ENCODE results near the gene TLE2.
A peak's percentile ranks its signal among the peaks of the same experiment; 100 is the strongest.
"Not testable (repeated sequence)": the region's sequence is repeated elsewhere in the genome, so short reads cannot be mapped to it uniquely, and the experiment has no call there.

TLE2 gene

DNA sequence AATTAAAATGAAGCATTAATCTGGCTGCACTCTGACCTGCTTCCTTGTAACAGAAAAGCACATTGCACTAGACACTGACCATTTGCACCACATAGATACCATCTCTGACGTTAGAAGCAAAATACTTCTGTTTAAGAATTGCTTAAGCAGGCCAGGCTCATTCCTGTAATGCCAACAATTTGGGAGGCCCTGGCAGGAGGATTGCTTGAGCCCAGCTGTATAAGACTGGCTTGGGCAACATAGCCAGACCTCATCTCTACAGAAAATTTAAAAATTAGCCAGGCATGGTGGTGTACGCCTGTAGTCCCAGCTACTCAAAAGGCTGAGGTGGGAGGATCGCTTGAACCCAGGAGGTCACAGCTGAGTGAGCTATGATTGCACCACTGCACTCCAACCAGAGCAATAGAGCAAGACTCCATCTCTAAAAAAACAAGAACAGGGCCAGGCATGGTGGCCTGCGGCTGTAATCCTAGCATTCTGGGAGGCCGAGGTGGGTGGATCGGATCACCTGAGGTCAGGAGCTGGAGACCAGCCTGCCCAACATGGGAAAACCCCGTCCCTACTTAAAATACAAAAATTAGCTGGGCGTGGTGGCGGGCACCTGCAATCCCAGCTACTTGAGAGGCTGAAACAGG is 58.8 kb downstream of the TLE2 start:
- no peak overlapping the region for H3K27ac ChIP-seq
- CTCF ChIA-PET = interaction anchor here (0.6 to 1.1 kb wide), 2 partner anchors 8 to 88 kb away, joined by 3 to 4 read pairs; no protein-coding TSS in a partner anchor
- no peak for DNase-seq (ENCODE audit: low spot score)
- TF ChIP-seq, protein P1, sequence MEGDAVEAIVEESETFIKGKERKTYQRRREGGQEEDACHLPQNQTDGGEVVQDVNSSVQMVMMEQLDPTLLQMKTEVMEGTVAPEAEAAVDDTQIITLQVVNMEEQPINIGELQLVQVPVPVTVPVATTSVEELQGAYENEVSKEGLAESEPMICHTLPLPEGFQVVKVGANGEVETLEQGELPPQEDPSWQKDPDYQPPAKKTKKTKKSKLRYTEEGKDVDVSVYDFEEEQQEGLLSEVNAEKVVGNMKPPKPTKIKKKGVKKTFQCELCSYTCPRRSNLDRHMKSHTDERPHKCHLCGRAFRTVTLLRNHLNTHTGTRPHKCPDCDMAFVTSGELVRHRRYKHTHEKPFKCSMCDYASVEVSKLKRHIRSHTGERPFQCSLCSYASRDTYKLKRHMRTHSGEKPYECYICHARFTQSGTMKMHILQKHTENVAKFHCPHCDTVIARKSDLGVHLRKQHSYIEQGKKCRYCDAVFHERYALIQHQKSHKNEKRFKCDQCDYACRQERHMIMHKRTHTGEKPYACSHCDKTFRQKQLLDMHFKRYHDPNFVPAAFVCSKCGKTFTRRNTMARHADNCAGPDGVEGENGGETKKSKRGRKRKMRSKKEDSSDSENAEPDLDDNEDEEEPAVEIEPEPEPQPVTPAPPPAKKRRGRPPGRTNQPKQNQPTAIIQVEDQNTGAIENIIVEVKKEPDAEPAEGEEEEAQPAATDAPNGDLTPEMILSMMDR (conservative IDR thresholded peaks at IDR 0.05; ENCODE audit: low read depth) = no peak
- POLR2A ChIA-PET (ENCODE audit: low non-redundant PET) = no interaction called here

DNA sequence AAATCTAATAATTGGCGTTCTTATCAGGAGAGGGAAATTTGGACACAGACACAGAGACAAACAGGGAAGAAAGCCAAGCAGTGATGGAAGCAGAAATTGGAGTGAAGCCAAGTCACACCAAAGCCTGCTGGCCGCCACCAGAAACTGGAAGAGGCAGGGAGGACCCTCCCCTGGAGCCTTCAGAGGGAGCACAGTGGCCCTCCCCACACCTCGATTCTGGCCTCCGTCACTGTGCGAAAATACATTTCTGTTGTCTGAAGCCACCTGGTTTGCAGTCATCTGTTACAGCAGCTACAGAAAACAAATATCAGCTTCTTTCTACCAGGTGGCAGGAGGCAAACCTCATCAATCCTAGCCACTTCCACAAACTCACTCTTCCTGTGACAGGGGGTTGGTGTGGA is 60.0 kb downstream of the TLE2 start:
- POLR2A ChIA-PET (ENCODE audit: low non-redundant PET) = no interaction called here
- CTCF ChIA-PET = interaction anchor here (0.6 to 0.8 kb wide), 2 partner anchors 103 to 188 kb away, joined by 3 read pairs; no protein-coding TSS in a partner anchor
- no peak for DNase-seq (ENCODE audit: low spot score)

DNA sequence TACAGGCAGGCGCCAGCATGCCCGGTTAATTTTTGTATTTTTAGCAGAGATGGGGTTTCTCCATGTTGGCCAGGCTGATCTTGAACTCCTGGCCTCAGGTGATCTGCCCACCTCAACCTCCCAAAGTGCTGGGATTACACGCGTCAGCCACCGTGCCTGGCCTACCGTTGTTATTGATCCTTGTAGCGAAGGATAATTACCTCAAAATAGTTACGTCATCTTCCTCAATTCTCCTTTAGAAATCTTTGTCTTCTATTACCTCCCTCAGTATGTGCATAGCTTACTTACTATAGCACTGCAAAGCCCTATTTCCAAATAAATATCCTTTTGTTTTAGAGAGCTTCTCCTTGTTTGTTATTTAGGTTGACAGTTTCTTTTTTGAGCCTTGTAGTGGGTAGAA is 61.1 kb downstream of the TLE2 start:
- CTCF ChIA-PET = no interaction called here
- TF ChIP-seq, protein P1 (conservative IDR thresholded peaks at IDR 0.05; ENCODE audit: low read depth) = no peak
- POLR2A ChIA-PET (ENCODE audit: low non-redundant PET) = no interaction called here
- no peak for DNase-seq (ENCODE audit: low spot score)
- no peak overlapping the region for H3K27ac ChIP-seq

More for the DNA sequence above, 60.0 kb downstream of the TLE2 start:
- peak overlapping the region; percentile 35 for H3K27ac ChIP-seq
- TF ChIP-seq, protein P1 (conservative IDR thresholded peaks at IDR 0.05; ENCODE audit: low read depth) = no peak

DNA sequence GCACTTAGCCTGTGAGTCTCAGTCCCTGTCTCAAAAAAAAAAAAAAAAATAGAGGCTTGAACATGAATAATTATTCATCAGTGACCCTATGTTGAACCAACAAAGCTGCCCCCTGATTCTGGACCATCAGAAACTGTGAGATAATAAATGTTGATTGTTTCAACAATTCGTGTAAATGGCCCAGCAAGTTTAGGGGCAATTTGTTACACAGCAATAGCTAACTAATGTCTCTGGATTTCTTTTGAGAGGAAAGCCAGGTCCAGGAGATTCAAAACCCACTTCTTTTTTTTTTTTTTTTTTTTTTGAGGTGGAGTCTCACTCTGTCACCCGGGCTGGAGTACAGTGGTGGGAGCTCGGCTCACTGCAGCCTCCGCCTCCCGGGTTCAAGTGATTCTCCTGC is 64.2 kb downstream of the TLE2 start:
- POLR2A ChIA-PET (ENCODE audit: low non-redundant PET) = no interaction called here
- CTCF ChIA-PET = interaction anchor here (0.5 kb wide), 1 partner anchor 165 kb away, joined by 3 read pairs; no protein-coding TSS in a partner anchor
- no peak overlapping the region for H3K27ac ChIP-seq
- no peak for DNase-seq (ENCODE audit: low spot score)
- TF ChIP-seq, protein P1 (conservative IDR thresholded peaks at IDR 0.05; ENCODE audit: low read depth) = no peak

DNA sequence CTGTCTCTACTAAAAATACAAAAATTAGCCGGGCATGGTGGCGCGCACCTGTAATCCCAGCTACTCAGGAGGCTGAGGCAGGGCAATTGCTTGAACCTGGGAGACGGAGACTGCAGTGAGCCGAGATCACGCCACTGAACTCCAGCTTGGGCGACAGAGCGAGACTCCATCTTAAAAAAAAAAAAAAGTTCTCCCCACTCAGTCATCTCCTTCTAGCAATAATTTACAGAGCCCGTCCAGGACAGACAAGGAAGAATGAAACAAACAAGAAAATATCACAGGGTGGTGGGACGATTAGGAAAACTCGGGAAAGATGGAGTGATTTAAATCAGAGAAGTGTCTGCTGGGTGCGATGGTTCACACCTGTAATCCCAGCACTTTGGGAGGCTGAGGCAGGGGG is 65.4 kb downstream of the TLE2 start:
- CTCF ChIA-PET = interaction anchor here (0.6 to 0.7 kb wide), 2 partner anchors 141 to 216 kb away, joined by 3 to 4 read pairs; no protein-coding TSS in a partner anchor

DNA sequence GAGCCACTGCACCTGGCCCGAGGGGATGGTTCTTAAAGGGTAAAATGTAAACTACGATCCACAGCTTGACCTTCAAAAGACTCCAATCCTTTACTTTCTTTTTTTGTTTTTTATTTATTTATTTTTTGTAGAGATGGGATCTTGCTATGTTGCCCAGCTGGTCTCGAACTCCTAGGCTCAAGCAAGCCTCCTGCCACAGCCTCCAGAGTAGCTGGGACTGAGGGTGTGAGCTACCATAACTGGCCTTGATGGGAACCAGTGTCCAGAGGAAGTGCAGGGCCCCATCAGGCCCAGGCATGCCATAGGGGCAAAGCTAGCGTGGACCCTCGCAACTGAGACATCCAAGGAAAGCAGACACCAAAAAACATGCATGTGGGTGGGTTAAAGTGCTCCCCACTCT is 66.0 kb downstream of the TLE2 start:
- no peak overlapping the region for H3K27ac ChIP-seq
- TF ChIP-seq, protein P1 (conservative IDR thresholded peaks at IDR 0.05; ENCODE audit: low read depth) = no peak
- ChIA-PET CTCF (interaction anchor here (0.6 to 1.1 kb wide), 3 partner anchors 100 to 248 kb away, joined by 3 to 4 read pairs (median 4); no protein-coding TSS in a partner anchor), POLR2A (ENCODE audit: low non-redundant PET) (interaction anchor here (0.7 kb wide), 1 partner anchor 42 kb away, joined by 4 read pairs; no protein-coding TSS in a partner anchor)
- no peak for DNase-seq (ENCODE audit: low spot score)

More for the DNA sequence above, 65.4 kb downstream of the TLE2 start:
- DNase-seq (ENCODE audit: low spot score); H3K27ac ChIP-seq: not testable (repeated sequence)
- POLR2A ChIA-PET (ENCODE audit: low non-redundant PET) = interaction anchor here (0.7 kb wide), 1 partner anchor 41 kb away, joined by 4 read pairs; no protein-coding TSS in a partner anchor
